HEK293 (cell line): ENCODE data around the gene CCDC146.

Experiments
- CTCF ChIP-seq: fragments of 450-650 bp; formaldehyde crosslinking; IDR thresholded peaks from 2 replicates; pipeline ENCODE4 v1.5.1; 2016; ENCODE audit warnings: missing biosample characterization, missing genetic modification characterization
- KLF1 ChIP-seq: fragments of 450-650 bp; formaldehyde crosslinking; IDR thresholded peaks from 2 replicates; pipeline ENCODE4 v1.5.1; 2016; ENCODE audit warnings: missing biosample characterization, missing genetic modification characterization
- KLF7 ChIP-seq: fragments of 450-650 bp; formaldehyde crosslinking; IDR thresholded peaks from 2 replicates; pipeline ENCODE4 v1.5.1; 2016; ENCODE audit warnings: missing biosample characterization, missing genetic modification characterization, borderline replicate concordance
- ZBTB1 ChIP-seq: fragments of 450-650 bp; formaldehyde crosslinking; IDR thresholded peaks from 2 replicates; pipeline ENCODE4 v1.5.1; 2016; ENCODE audit warnings: missing biosample characterization, missing genetic modification characterization
- ZFP37 ChIP-seq: fragments of 450-650 bp; formaldehyde crosslinking; IDR thresholded peaks from 2 replicates; pipeline ENCODE4 v1.5.1; 2016; ENCODE audit warnings: missing biosample characterization, missing genetic modification characterization
- ZNF24 ChIP-seq: fragments of 450-650 bp; formaldehyde crosslinking; IDR thresholded peaks from 2 replicates; pipeline ENCODE4 v1.5.1; 2016; ENCODE audit warnings: missing biosample characterization, missing genetic modification characterization
- ZNF274 ChIP-seq, 2 experiments: fragments of 200-500 bp in 1 of 2; fragments of 450-650 bp in 1 of 2; sonication (Bioruptor generic) in 1 of 2; formaldehyde crosslinking in 1 of 2; IDR thresholded peaks; 2 replicates each; pipeline versions ENCODE4 v1.5.1 to v1.6.1; 2014 to 2016; ENCODE audit warnings: borderline replicate concordance in 1 of 2, inconsistent platforms in 1 of 2, low read length in 1 of 2, missing biosample characterization in 1 of 2, missing genetic modification characterization in 1 of 2
- ZNF302 ChIP-seq: fragments of 450-650 bp; formaldehyde crosslinking; IDR thresholded peaks from 2 replicates; pipeline ENCODE4 v1.5.1; 2016; ENCODE audit warnings: missing biosample characterization, missing genetic modification characterization, low read depth
- ZNF324 ChIP-seq: fragments of 450-650 bp; formaldehyde crosslinking; IDR thresholded peaks from 2 replicates; pipeline ENCODE4 v1.5.1; 2016; ENCODE audit warnings: missing biosample characterization, missing genetic modification characterization
- ZNF544 ChIP-seq: fragments of 450-650 bp; formaldehyde crosslinking; IDR thresholded peaks from 2 replicates; pipeline ENCODE4 v1.5.0; 2017; ENCODE audit warnings: missing biosample characterization, missing genetic modification characterization
- ZNF571 ChIP-seq: fragments of 450-650 bp; formaldehyde crosslinking; IDR thresholded peaks from 2 replicates; pipeline ENCODE4 v1.5.0; 2017; ENCODE audit warnings: missing biosample characterization, missing genetic modification characterization
- ZNF654 ChIP-seq: fragments of 450-650 bp; formaldehyde crosslinking; IDR thresholded peaks from 2 replicates; pipeline ENCODE4 v1.5.1; 2016; ENCODE audit warnings: low read depth, missing biosample characterization, missing genetic modification characterization
- TF ChIP-seq, protein P1 (sequence below): fragments of 450-650 bp; formaldehyde crosslinking; IDR thresholded peaks from 2 replicates; pipeline ENCODE4 v1.5.1; 2017; ENCODE audit warnings: missing biosample characterization, missing genetic modification characterization
- TF ChIP-seq, protein P2 (sequence below): fragments of 450-650 bp; formaldehyde crosslinking; IDR thresholded peaks from 2 replicates; pipeline ENCODE4 v1.5.1; 2016; ENCODE audit warnings: missing biosample characterization, missing genetic modification characterization

DNA sequence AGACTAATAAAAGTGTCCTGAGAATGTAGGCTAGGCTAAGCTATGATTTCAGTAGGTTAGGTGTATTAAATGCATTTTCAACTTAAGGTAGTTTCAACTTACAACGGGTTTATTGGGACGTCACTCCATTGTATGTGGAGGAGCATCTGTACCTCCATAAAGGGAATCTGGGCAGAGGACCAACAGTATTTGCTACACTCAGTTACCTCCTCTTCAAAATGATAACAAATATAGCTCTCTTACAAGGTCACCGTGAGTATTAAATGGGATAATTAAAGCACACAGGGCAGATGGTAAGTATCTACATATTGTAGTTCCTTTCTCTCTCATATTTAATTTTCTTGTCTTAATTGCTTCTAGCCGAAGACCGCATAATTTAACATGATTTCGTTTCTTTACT, 136.2 kb downstream of the CCDC146 start:
- no peak for TF ChIP-seq ZNF324 (tag by site-specific recombination)
- no peak for TF ChIP-seq ZNF274 (IDR thresholded peaks at IDR 0.05; ENCODE audit: low read length)
- no peak for TF ChIP-seq ZNF274 (tag by site-specific recombination; IDR thresholded peaks at IDR 0.05; ENCODE audit: borderline replicate concordance)
- no peak for TF ChIP-seq CTCF (tag by site-specific recombination)
- TF ChIP-seq ZBTB1 (tag by site-specific recombination), result no peak
- TF ChIP-seq, protein P1, sequence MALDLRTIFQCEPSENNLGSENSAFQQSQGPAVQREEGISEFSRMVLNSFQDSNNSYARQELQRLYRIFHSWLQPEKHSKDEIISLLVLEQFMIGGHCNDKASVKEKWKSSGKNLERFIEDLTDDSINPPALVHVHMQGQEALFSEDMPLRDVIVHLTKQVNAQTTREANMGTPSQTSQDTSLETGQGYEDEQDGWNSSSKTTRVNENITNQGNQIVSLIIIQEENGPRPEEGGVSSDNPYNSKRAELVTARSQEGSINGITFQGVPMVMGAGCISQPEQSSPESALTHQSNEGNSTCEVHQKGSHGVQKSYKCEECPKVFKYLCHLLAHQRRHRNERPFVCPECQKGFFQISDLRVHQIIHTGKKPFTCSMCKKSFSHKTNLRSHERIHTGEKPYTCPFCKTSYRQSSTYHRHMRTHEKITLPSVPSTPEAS, result no peak
- TF ChIP-seq KLF7 (tag by site-specific recombination), result no peak
- no peak for TF ChIP-seq ZNF302 (tag by site-specific recombination)
- TF ChIP-seq ZNF544 (tag by site-specific recombination), result no peak
- TF ChIP-seq ZNF24 (tag by site-specific recombination), result no peak
- no peak for TF ChIP-seq ZFP37 (tag by site-specific recombination)
- TF ChIP-seq ZNF571 (tag by site-specific recombination), result no peak
- TF ChIP-seq, protein P2, sequence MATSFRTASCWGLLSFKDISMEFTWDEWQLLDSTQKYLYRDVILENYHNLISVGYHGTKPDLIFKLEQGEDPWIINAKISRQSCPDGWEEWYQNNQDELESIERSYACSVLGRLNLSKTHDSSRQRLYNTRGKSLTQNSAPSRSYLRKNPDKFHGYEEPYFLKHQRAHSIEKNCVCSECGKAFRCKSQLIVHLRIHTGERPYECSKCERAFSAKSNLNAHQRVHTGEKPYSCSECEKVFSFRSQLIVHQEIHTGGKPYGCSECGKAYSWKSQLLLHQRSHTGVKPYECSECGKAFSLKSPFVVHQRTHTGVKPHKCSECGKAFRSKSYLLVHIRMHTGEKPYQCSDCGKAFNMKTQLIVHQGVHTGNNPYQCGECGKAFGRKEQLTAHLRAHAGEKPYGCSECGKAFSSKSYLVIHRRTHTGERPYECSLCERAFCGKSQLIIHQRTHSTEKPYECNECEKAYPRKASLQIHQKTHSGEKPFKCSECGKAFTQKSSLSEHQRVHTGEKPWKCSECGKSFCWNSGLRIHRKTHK (tag by site-specific recombination), result no peak
- TF ChIP-seq KLF1, result no peak
- no peak for TF ChIP-seq ZNF654 (tag by site-specific recombination)
